Natural killer cell (primary cell): Measurements from ENCODE around the gene TLCD2. TPM values are rescaled to one million over a fixed set of nuclear protein-coding genes. Genes with fewer than 3 reads are reported as not detected.

ENCODE experiments used
- ATAC-seq, 3 donors: fragments of 150-1000 bp in 2 of 3; fragments of 200-7000 bp in 1 of 3; cut with Tn5 transposase; 1 replicate in 1 of 3; 2 replicates in 2 of 3; pipeline ENCODE4 v1.10.0; 2021; ENCODE audit warnings: mild to moderate bottlenecking in 2 of 3, moderate library complexity in 2 of 3
- DNase-seq, 2 donors: peaks; one replicate each; pipeline versions ENCODE4 v3.0.0 to v3.0.0-alpha.2; 2013 to 2021; ENCODE audit warnings: mixed read lengths in 1 of 2
- H3K27ac ChIP-seq: one replicate; pipeline ENCODE4 v1.5.1; 2013; ENCODE audit warnings: mild to moderate bottlenecking, low read length
- H3K27me3 ChIP-seq: one replicate; pipeline ENCODE4 v1.6.1; 2013; ENCODE audit warnings: low read length; ENCODE audit not compliant: control insufficient read depth, insufficient read depth
- H3K36me3 ChIP-seq: one replicate; pipeline ENCODE4 v1.6.1; 2013; ENCODE audit warnings: low read length; ENCODE audit not compliant: control insufficient read depth, insufficient read depth
- H3K4me1 ChIP-seq: one replicate; pipeline ENCODE4 v1.6.1; 2013; ENCODE audit warnings: low read length; ENCODE audit not compliant: control insufficient read depth, insufficient read depth
- H3K4me3 ChIP-seq: one replicate; pipeline ENCODE4 v1.5.1; 2013; ENCODE audit warnings: low read length
- H3K9me3 ChIP-seq: one replicate; pipeline ENCODE4 v1.6.1; 2013; ENCODE audit warnings: low read length; ENCODE audit not compliant: control insufficient read depth, insufficient read depth
- H3K27ac Mint-ChIP-seq, 2 donors: one replicate each; pipeline ENCODE4 v1.8.0; 2022; ENCODE audit warnings: mild to moderate bottlenecking in 2 of 2, mixed read lengths in 2 of 2, moderate library complexity in 1 of 2
- H3K27me3 Mint-ChIP-seq, 2 donors: one replicate each; pipeline ENCODE4 v1.8.0; 2022; ENCODE audit warnings: low read depth in 2 of 2, mixed read lengths in 2 of 2
- H3K36me3 Mint-ChIP-seq: one replicate; pipeline ENCODE4 v1.8.0; 2022; ENCODE audit warnings: mixed read lengths
- H3K4me1 Mint-ChIP-seq, 2 donors: one replicate each; pipeline ENCODE4 v1.8.0; 2022; ENCODE audit warnings: mixed read lengths in 2 of 2
- H3K4me3 Mint-ChIP-seq: one replicate; pipeline ENCODE4 v1.8.0; 2022; ENCODE audit warnings: mild to moderate bottlenecking, moderate library complexity, mixed read lengths
- H3K9me3 Mint-ChIP-seq, 2 donors: one replicate each; pipeline ENCODE4 v1.8.0; 2022; ENCODE audit warnings: mixed read lengths in 2 of 2
- CTCF ChIP-seq: fragments of 200-600 bp; IDR thresholded peaks from one replicate; pipeline ENCODE4 v1.8.0; 2022; ENCODE audit warnings: antibody characterized with exemption
- WGBS: methylation state at CpG from one replicate; pipeline ENCODE4 v1.1.7; 2013; ENCODE audit warnings: missing lambda C conversion rate; ENCODE audit not compliant: insufficient coverage; 5-methylcytosine and 5-hydroxymethylcytosine counted together
- intact Hi-C: fragments of 100-400 bp; cut with micrococcal nuclease; formaldehyde crosslinking; loops from one replicate; pipeline ENCODE4 v1.14.2; 2022
- total RNA-seq, 4 donors: library from RNA; stranded (reverse); fragments of 120-200 nt in 1 of 4; gene quantifications; one replicate each; pipeline versions ENCODE4 v1.2.3 to v1.2.4, GENCODE V29; 2013 to 2022

Gene TLCD2
- total RNA-seq, 3 donors from 2014 or later (not counting 1 experiment from before 2014, with no cell fraction given): 0.18 to 0.28 (median 0.28) TPM

GRCh38 chr17:1713878-1714426 is 3.8 kb upstream of the TLCD2 start:
- Histone ChIP-seq H3K9me3 (no peaks in the 10 kb centered on the region), H3K36me3 (peaks cover 11% of the 10 kb centered on the region), H3K4me1 (peaks cover 56% of the 10 kb centered on the region), H3K27me3 (peaks cover 6% of the 10 kb centered on the region), H3K27ac (no peak overlapping the region), H3K4me3 (no peak overlapping the region)
- peaks cover 8% of the 10 kb centered on the region for H3K36me3 Mint-ChIP-seq
- intact Hi-C loops: loop anchor here (10.0 kb wide), 1 partner anchor 321 kb away; the partner anchor contains the start of gene DPH1
- peaks cover 31 to 58% of the 10 kb centered on the region in 2 donors for H3K4me1 Mint-ChIP-seq
- peak overlapping the region; percentile 73 for H3K4me3 Mint-ChIP-seq
- 37% methylated on average over 11 of the region's 11 CpGs for WGBS
- H3K9me3 Mint-ChIP-seq: no peaks in the 10 kb centered on the region
- H3K27me3 Mint-ChIP-seq: peaks cover 0 to 8% of the 10 kb centered on the region in 2 donors
- no peak for DNase-seq
- ATAC-seq: no peak
- no peak for TF ChIP-seq CTCF
- H3K27ac Mint-ChIP-seq: peak overlapping the region in 1 of 2 donors; percentile 80

GRCh38 chr17:1713160-1713877 is 3.1 kb upstream of the TLCD2 start:
- no peaks in the 10 kb centered on the region for H3K9me3 ChIP-seq
- H3K27ac ChIP-seq: no peak overlapping the region
- H3K4me3 ChIP-seq: no peak overlapping the region
- Mint-ChIP-seq H3K27ac (no peak overlapping the region), H3K27me3 (peaks cover 0 to 11% of the 10 kb centered on the region in 2 donors), H3K4me3 (peak overlapping the region; percentile 50), H3K4me1 (peaks cover 31 to 57% of the 10 kb centered on the region in 2 donors), H3K9me3 (no peaks in the 10 kb centered on the region), H3K36me3 (peaks cover 8% of the 10 kb centered on the region)
- 75% methylated on average over 7 of the region's 10 CpGs for WGBS
- no peak for DNase-seq
- peaks cover 57% of the 10 kb centered on the region for H3K4me1 ChIP-seq
- intact Hi-C loops: loop anchor here (10.0 kb wide), 1 partner anchor 321 kb away; the partner anchor contains the start of gene DPH1
- no peak for ATAC-seq
- H3K36me3 ChIP-seq: peaks cover 11% of the 10 kb centered on the region
- peaks cover 6% of the 10 kb centered on the region for H3K27me3 ChIP-seq
- no peak for TF ChIP-seq CTCF

GRCh38 chr17:1712271-1712670 is 2.1 kb upstream of the TLCD2 start:
- no peak for DNase-seq
- H3K4me3 Mint-ChIP-seq: peak overlapping the region; percentile 77
- intact Hi-C loops: loop anchor here (10.0 kb wide), 1 partner anchor 323 kb away; the partner anchor contains the start of gene DPH1

More at GRCh38 chr17:1712271-1712670, 2.1 kb upstream of the TLCD2 start:
- no peak for TF ChIP-seq CTCF
- peaks cover 6% of the 10 kb centered on the region for H3K27me3 ChIP-seq
- H3K36me3 Mint-ChIP-seq: peaks cover 8% of the 10 kb centered on the region
- ATAC-seq: no peak
- no peaks in the 10 kb centered on the region for H3K9me3 Mint-ChIP-seq
- WGBS: 96% methylated on average over 8 of the region's 8 CpGs
- peaks cover 7 to 11% of the 10 kb centered on the region in 2 donors for H3K27me3 Mint-ChIP-seq
- H3K4me1 Mint-ChIP-seq: peaks cover 21 to 46% of the 10 kb centered on the region in 2 donors
- no peak overlapping the region for H3K4me3 ChIP-seq
- H3K27ac ChIP-seq: no peak overlapping the region
- no peak overlapping the region for H3K27ac Mint-ChIP-seq
- H3K36me3 ChIP-seq: peaks cover 11% of the 10 kb centered on the region
- H3K9me3 ChIP-seq: no peaks in the 10 kb centered on the region
- H3K4me1 ChIP-seq: peaks cover 56% of the 10 kb centered on the region
